ENCODE measurements around the gene IFT81.

- no peak for TF ChIP-seq CTCF (IDR thresholded peaks at IDR 0.05; ENCODE audit: extremely low read depth in 1 of 2, insufficient read depth in 1 of 2, low read depth in 1 of 2, low read length in 2 of 2)
- no peak for TF ChIP-seq POLR2AphosphoS5 (IDR thresholded peaks at IDR 0.05; ENCODE audit: insufficient read depth, low read depth, low read length)
- TF ChIP-seq POLR2A (IDR thresholded peaks at IDR 0.05; ENCODE audit: low read depth, low read length), result no peak
- TF ChIP-seq MAX (IDR thresholded peaks at IDR 0.05; ENCODE audit: insufficient read depth, insufficient read length), result no peak
These were observed 123.9 kb downstream of the IFT81 start for GRCh38 chr12:110248096-110248447.

All from endothelial cell of umbilical vein (primary cell).